Neuronal stem cell (in vitro differentiated cells): Measurements from ENCODE around the gene TDRD12.
"Not testable (repeated sequence)": the region's sequence is repeated elsewhere in the genome, so short reads cannot be mapped to it uniquely, and the experiment has no call there.

Experiments used
- DNase-seq: peaks from one replicate; pipeline ENCODE4 v3.0.0-alpha.2; 2013; ENCODE audit warnings: low spot score
- H2AFZ ChIP-seq: one replicate; pipeline ENCODE4 v1.6.1; 2013; ENCODE audit warnings: mild to moderate bottlenecking, low read length, inconsistent platforms
- H2AK5ac ChIP-seq: 2 replicates; pipeline ENCODE4 v1.6.1; 2013; ENCODE audit warnings: low read depth, mild to moderate bottlenecking, inconsistent platforms, low read length, moderate library complexity, mixed read lengths
- H2BK120ac ChIP-seq: 2 replicates; pipeline ENCODE4 v1.6.1; 2013; ENCODE audit warnings: low read depth, mild to moderate bottlenecking, inconsistent platforms, low read length, moderate library complexity, mixed read lengths
- H2BK12ac ChIP-seq: one replicate; pipeline ENCODE4 v1.6.1; 2013; ENCODE audit warnings: low read length, inconsistent platforms
- H2BK15ac ChIP-seq: 2 replicates; pipeline ENCODE4 v1.6.1; 2013; ENCODE audit warnings: mild to moderate bottlenecking, low read length, inconsistent platforms, mixed read lengths
- H2BK5ac ChIP-seq: one replicate; pipeline ENCODE4 v1.6.1; 2013; ENCODE audit warnings: inconsistent platforms, mild to moderate bottlenecking, low read length, moderate library complexity
- H3K14ac ChIP-seq: one replicate; pipeline ENCODE4 v1.6.1; 2013; ENCODE audit warnings: low read length, inconsistent platforms
- H3K18ac ChIP-seq: 2 replicates; pipeline ENCODE4 v1.6.1; 2013; ENCODE audit warnings: low read length, inconsistent platforms
- H3K23ac ChIP-seq: 2 replicates; pipeline ENCODE4 v1.6.1; 2013; ENCODE audit warnings: low read depth, mild to moderate bottlenecking, mixed read lengths, low read length, inconsistent platforms; ENCODE audit not compliant: poor library complexity
- H3K27ac ChIP-seq: replicated peaks from 3 replicates; pipeline ENCODE4 v1.5.1; 2013; ENCODE audit warnings: low read length, inconsistent platforms
- H3K27me3 ChIP-seq, 3 experiments: 2 replicates each; pipeline ENCODE4 v1.6.1; 2013; ENCODE audit warnings: low read length in 3 of 3, mild to moderate bottlenecking in 2 of 3, inconsistent platforms in 1 of 3, low read depth in 1 of 3, mixed read lengths in 1 of 3, moderate library complexity in 1 of 3; ENCODE audit not compliant: control insufficient read depth in 3 of 3, insufficient read depth in 3 of 3
- H3K36me3 ChIP-seq, 2 donors: replicated peaks in 1 of 2; 2 replicates each; pipeline ENCODE4 v1.6.1; 2013; ENCODE audit warnings: low read length in 2 of 2; ENCODE audit not compliant: control insufficient read depth in 2 of 2, insufficient read depth in 2 of 2
- H3K4ac ChIP-seq: 2 replicates; pipeline ENCODE4 v1.6.1; 2013; ENCODE audit warnings: inconsistent platforms, mild to moderate bottlenecking, low read length, moderate library complexity
- H3K4me1 ChIP-seq, 2 donors: 1 replicate in 1 of 2; 2 replicates in 1 of 2; pipeline ENCODE4 v1.6.1; 2013; ENCODE audit warnings: low read length in 2 of 2, low read depth in 1 of 2; ENCODE audit not compliant: control insufficient read depth in 2 of 2, insufficient read depth in 1 of 2
- H3K4me2 ChIP-seq: one replicate; pipeline ENCODE4 v1.6.1; 2013; ENCODE audit warnings: mild to moderate bottlenecking, low read length, inconsistent platforms; ENCODE audit not compliant: insufficient read depth, poor library complexity, severe bottlenecking
- H3K4me3 ChIP-seq, 2 donors: 2 replicates each; pipeline ENCODE4 v1.5.1; 2013; ENCODE audit warnings: low read length in 2 of 2, mild to moderate bottlenecking in 2 of 2, inconsistent platforms in 1 of 2, moderate library complexity in 1 of 2
- H3K79me1 ChIP-seq: one replicate; pipeline ENCODE4 v1.6.1; 2013; ENCODE audit warnings: low read depth, mild to moderate bottlenecking, inconsistent platforms, low read length, moderate library complexity
- H3K9ac ChIP-seq: one replicate; pipeline ENCODE4 v1.6.1; 2013; ENCODE audit warnings: mild to moderate bottlenecking, low read depth, low read length, inconsistent platforms; ENCODE audit not compliant: poor library complexity
- H3K9me3 ChIP-seq, 2 donors: replicated peaks in 1 of 2; 2 replicates each; pipeline versions ENCODE3 to v1.6.1; 2013; ENCODE audit warnings: low read length in 2 of 2, mild to moderate bottlenecking in 2 of 2, inconsistent platforms in 1 of 2, low read depth in 1 of 2, mixed read lengths in 1 of 2, moderate library complexity in 1 of 2; ENCODE audit not compliant: control insufficient read depth in 2 of 2, insufficient read depth in 1 of 2
- H4K8ac ChIP-seq: one replicate; pipeline ENCODE4 v1.6.1; 2013; ENCODE audit warnings: low read depth, mild to moderate bottlenecking, inconsistent platforms, low read length, moderate library complexity
- H4K91ac ChIP-seq: one replicate; pipeline ENCODE4 v1.6.1; 2013; ENCODE audit warnings: low read length, low read depth, mild to moderate bottlenecking, inconsistent platforms; ENCODE audit not compliant: poor library complexity
- WGBS, 2 donors: extraction: QIAGEN DNeasy Blood & Tissue Kit; methylation state at CpG; one replicate each; pipeline ENCODE4 v1.1.7; 2013; ENCODE audit warnings: missing lambda C conversion rate in 2 of 2, mixed read lengths in 1 of 2; ENCODE audit not compliant: insufficient read length in 2 of 2, insufficient replicate concordance in 1 of 2; ENCODE audit errors: extremely low coverage in 2 of 2; 5-methylcytosine and 5-hydroxymethylcytosine counted together

The TDRD12 gene

GRCh38 chr19:32765365-32765764, 45.8 kb downstream of the TDRD12 start:
- H2BK12ac ChIP-seq, H3K14ac ChIP-seq, H3K23ac ChIP-seq: not testable (repeated sequence)

GRCh38 chr19:32767951-32768679, 48.5 kb downstream of the TDRD12 start:
- no peak overlapping the region for H3K23ac ChIP-seq
- no peak overlapping the region for H3K14ac ChIP-seq
- DNase-seq, result no peak
- H4K91ac ChIP-seq, result no peak overlapping the region
- H3K4ac ChIP-seq, result no peak overlapping the region
- no peaks in the 10 kb centered on the region for H3K4me1 ChIP-seq
- peaks cover 0 to 2% of the 10 kb centered on the region in 2 donors for H3K9me3 ChIP-seq
- no peak overlapping the region for H3K18ac ChIP-seq
- no peak overlapping the region for H4K8ac ChIP-seq
- H2BK5ac ChIP-seq, result no peak overlapping the region
- H3K4me2 ChIP-seq, result no peak overlapping the region
- H2BK12ac ChIP-seq, result no peak overlapping the region
- H2AK5ac ChIP-seq, result no peak overlapping the region
- H3K4me3 ChIP-seq, result peak overlapping the region in 1 of 2 donors; percentile 6
- WGBS, 2 donors, result no CpG with 5 or more reads among the region's 6 CpGs
- H2AFZ ChIP-seq, result no peak overlapping the region
- H3K79me1 ChIP-seq, result no peaks in the 10 kb centered on the region
- no peaks in the 10 kb centered on the region for H3K36me3 ChIP-seq
- H2BK120ac ChIP-seq, result no peak overlapping the region
- H2BK15ac ChIP-seq, result no peak overlapping the region
- H3K27ac ChIP-seq, result no peak overlapping the region
- no peaks in the 10 kb centered on the region for H3K27me3 ChIP-seq
- no peak overlapping the region for H3K9ac ChIP-seq

More at GRCh38 chr19:32765365-32765764, 45.8 kb downstream of the TDRD12 start:
- H3K36me3 ChIP-seq, H4K91ac ChIP-seq, H3K4me2 ChIP-seq, H3K79me1 ChIP-seq, H3K4me3 ChIP-seq, H2BK15ac ChIP-seq, DNase-seq, H2AFZ ChIP-seq, H3K9me3 ChIP-seq, H3K4ac ChIP-seq, H3K4me1 ChIP-seq, H3K9ac ChIP-seq, H3K18ac ChIP-seq, H2AK5ac ChIP-seq, H2BK5ac ChIP-seq, H4K8ac ChIP-seq, H3K27ac ChIP-seq, H3K27me3 ChIP-seq, H2BK120ac ChIP-seq: not testable (repeated sequence)
- no CpG with 5 or more reads among the region's 5 CpGs for WGBS, 2 donors

GRCh38 chr19:32771596-32771995, 52.0 kb downstream of the TDRD12 start:
- no peaks in the 10 kb centered on the region for H3K36me3 ChIP-seq
- H4K8ac ChIP-seq, result no peak overlapping the region
- no peak overlapping the region for H3K18ac ChIP-seq
- no peak for DNase-seq
- H3K23ac ChIP-seq, result no peak overlapping the region
- peaks cover 0 to 2% of the 10 kb centered on the region in 2 donors for H3K9me3 ChIP-seq
- H2BK5ac ChIP-seq, result no peak overlapping the region
- no peak overlapping the region for H4K91ac ChIP-seq
- no peak overlapping the region for H2BK15ac ChIP-seq
- WGBS, 2 donors, result no CpG with 5 or more reads among the region's 5 CpGs
- H2AK5ac ChIP-seq, result no peak overlapping the region
- no peak overlapping the region for H2BK12ac ChIP-seq
- no peak overlapping the region for H3K14ac ChIP-seq
- H3K4me2 ChIP-seq, result no peak overlapping the region
- no peak overlapping the region for H3K27ac ChIP-seq
- no peak overlapping the region for H2AFZ ChIP-seq
- no peak overlapping the region for H2BK120ac ChIP-seq
- H3K4me1 ChIP-seq, result no peaks in the 10 kb centered on the region
- no peak overlapping the region for H3K4ac ChIP-seq
- H3K9ac ChIP-seq, result no peak overlapping the region
- no peaks in the 10 kb centered on the region for H3K79me1 ChIP-seq
- no peak overlapping the region for H3K4me3 ChIP-seq
- no peaks in the 10 kb centered on the region for H3K27me3 ChIP-seq

- Histone ChIP-seq H3K4ac (no peak overlapping the region), H4K91ac (no peak overlapping the region), H2AK5ac (no peak overlapping the region), H2BK5ac (no peak overlapping the region), H3K36me3 (no peaks in the 10 kb centered on the region), H2AFZ (no peak overlapping the region), H3K79me1 (no peaks in the 10 kb centered on the region), H2BK12ac (no peak overlapping the region), H3K4me1 (no peaks in the 10 kb centered on the region), H3K23ac (no peak overlapping the region), H3K18ac (no peak overlapping the region), H3K9me3 (peaks cover 0 to 2% of the 10 kb centered on the region in 2 donors), H3K4me2 (no peak overlapping the region), H3K4me3 (no peak overlapping the region), H3K9ac (no peak overlapping the region), H3K14ac (no peak overlapping the region), H3K27me3 (no peaks in the 10 kb centered on the region), H2BK15ac (no peak overlapping the region), H2BK120ac (no peak overlapping the region), H3K27ac (no peak overlapping the region), H4K8ac (no peak overlapping the region)
- no CpG with 5 or more reads among the region's 4 CpGs for WGBS, 2 donors
- no peak for DNase-seq
Measured at GRCh38 chr19:32773126-32773525, 53.6 kb downstream of the TDRD12 start.
